Pancreas (tissue), 10 donors: ENCODE data around the gene KCNJ5. TPM values are rescaled to one million over a fixed set of nuclear protein-coding genes. Genes with fewer than 3 reads are reported as not detected.

ENCODE experiments used
- ATAC-seq, 4 donors: fragments of 200-7000 bp; cut with Tn5 transposase; one replicate each; pipeline versions ENCODE4 v1.8.0 to v1.9.1; 2020; ENCODE audit warnings: mild to moderate bottlenecking in 4 of 4, moderate library complexity in 4 of 4
- DNase-seq, 6 donors: peaks; one replicate each; pipeline ENCODE4 v3.0.0-alpha.2; 2020
- FAIRE-seq: peaks from 2 replicates; lab custom pipeline; 2012; peaks lifted over from hg19 to GRCh38; lab: Jason Lieb, UNC
- H3K27ac ChIP-seq, 4 donors: fragments of 200-600 bp; sonication (generic); 1 replicate in 3 of 4; 2 replicates in 1 of 4; pipeline versions ENCODE4 v1.5.0 to v1.8.0; 2020
- H3K27me3 ChIP-seq, 4 donors: fragments of 200-600 bp; one replicate each; pipeline ENCODE4 v1.8.0; 2021
- H3K36me3 ChIP-seq, 3 donors: fragments of 200-600 bp; sonication (generic) in 1 of 3; one replicate each; pipeline versions ENCODE4 v1.5.0 to v1.8.0; 2020 to 2021
- H3K4me1 ChIP-seq, 3 donors: fragments of 200-600 bp; one replicate each; pipeline ENCODE4 v1.8.0; 2021
- H3K4me3 ChIP-seq, 4 donors: fragments of 200-600 bp; sonication (generic) in 2 of 4; one replicate each; pipeline versions ENCODE4 v1.5.0 to v1.8.0; 2020 to 2021
- H3K9me3 ChIP-seq, 4 donors: fragments of 200-600 bp; one replicate each; pipeline ENCODE4 v1.8.0; 2021
- WGBS, 2 donors: extraction: QIAGEN DNeasy Blood & Tissue Kit; methylation state at CpG; one replicate each; pipeline ENCODE4 v1.1.7; 2013; 5-methylcytosine and 5-hydroxymethylcytosine counted together
- intact Hi-C, 3 donors: fragments of 100-400 bp; cut with DNase I; formaldehyde crosslinking; loops; one replicate each; pipeline versions ENCODE4 v1.11.1 to v1.14.2; 2022
- polyA plus RNA-seq, 2 donors: library from polyadenylated mRNA; stranded (reverse); fragments of 200-250 nt; gene quantifications; one replicate each; pipeline ENCODE4 v1.2.3, GENCODE V29; 2013
- total RNA-seq, 6 donors: library from RNA; stranded (reverse); fragmentation: NEBNext Ultra II Directional in 4 of 6; extraction: Animal tissue kit (Norgen Biotek cat#: 25700) in 4 of 6; gene quantifications; one replicate each; pipeline versions ENCODE4 v1.2.1 to v1.2.4, GENCODE V29; 2021 to 2023
- TF ChIP-seq, protein P1 (sequence below), 4 donors: fragments of 200-600 bp; sonication (generic) in 3 of 4; IDR thresholded peaks; one replicate each; pipeline versions ENCODE4 v1.5.0 to v1.8.0; 2021; ENCODE audit warnings: antibody characterized with exemption in 4 of 4
- donor health status: healthy with polysubstance abuse.
- donor health status: DM: no; HTN: no; CAD: no; lungs with moderate emphysema.
- donor health status: DM: no; HTN: no; CAD: no.
- donor health status: control.
- donor health status: control.
- donor health status: Bipolar disorder and iron deficiency.
- donor health status: DM: yes; HTN: yes; CAD: no.
- donor health status: DM: no; HTN: no; CAD: no.
- donor health status: DM: no; HTN: no; CAD: no.
- donor health status: DM: yes; HTN: yes; CAD: no.

The KCNJ5 gene
- total and polyA plus RNA-seq, 8 donors = 1.1 to 17.6 (median 9.5) TPM

DNA sequence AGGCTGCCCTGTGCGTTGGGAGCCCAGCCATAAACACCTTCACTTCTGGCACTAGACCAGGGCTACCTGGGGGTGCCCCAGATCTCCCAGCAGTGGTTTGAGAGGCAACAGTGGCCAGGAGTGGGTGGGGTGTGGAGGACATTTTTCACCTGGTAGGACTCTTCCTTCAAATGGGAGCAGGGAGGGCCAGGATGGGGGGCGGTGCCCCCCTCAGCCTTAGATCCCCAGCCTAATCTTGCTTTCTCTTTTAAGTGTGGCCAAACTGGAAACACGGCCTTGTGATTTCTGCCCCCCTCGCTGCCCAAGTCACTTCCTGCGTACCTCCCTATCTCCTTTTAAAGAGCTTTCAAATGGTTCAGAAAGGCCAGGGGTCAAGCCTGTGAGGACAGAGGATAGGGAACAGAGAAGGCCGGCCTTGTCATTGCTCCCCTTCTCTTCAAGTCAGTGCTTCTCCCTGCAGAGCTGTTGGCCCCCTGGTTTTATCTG lies 800 bp downstream of the KCNJ5 start:
- H3K4me1 ChIP-seq = peaks cover 46 to 56% (median 51%) of the 10 kb centered on the region in 3 donors
- WGBS, 2 donors = 14 to 16% methylated on average over 6 of the region's 6 CpGs
- intact Hi-C loops = no loop called here
- DNase-seq (peak in 3 of 6 donors; percentile 53 to 69 (median 56)), ATAC-seq (peak; percentile 11 to 28 (median 23)), FAIRE-seq (no peak)
- TF ChIP-seq, protein P1, sequence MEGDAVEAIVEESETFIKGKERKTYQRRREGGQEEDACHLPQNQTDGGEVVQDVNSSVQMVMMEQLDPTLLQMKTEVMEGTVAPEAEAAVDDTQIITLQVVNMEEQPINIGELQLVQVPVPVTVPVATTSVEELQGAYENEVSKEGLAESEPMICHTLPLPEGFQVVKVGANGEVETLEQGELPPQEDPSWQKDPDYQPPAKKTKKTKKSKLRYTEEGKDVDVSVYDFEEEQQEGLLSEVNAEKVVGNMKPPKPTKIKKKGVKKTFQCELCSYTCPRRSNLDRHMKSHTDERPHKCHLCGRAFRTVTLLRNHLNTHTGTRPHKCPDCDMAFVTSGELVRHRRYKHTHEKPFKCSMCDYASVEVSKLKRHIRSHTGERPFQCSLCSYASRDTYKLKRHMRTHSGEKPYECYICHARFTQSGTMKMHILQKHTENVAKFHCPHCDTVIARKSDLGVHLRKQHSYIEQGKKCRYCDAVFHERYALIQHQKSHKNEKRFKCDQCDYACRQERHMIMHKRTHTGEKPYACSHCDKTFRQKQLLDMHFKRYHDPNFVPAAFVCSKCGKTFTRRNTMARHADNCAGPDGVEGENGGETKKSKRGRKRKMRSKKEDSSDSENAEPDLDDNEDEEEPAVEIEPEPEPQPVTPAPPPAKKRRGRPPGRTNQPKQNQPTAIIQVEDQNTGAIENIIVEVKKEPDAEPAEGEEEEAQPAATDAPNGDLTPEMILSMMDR (IDR thresholded peaks at IDR 0.05) = no peak
- no peaks in the 10 kb centered on the region for H3K27me3 ChIP-seq
- peak overlapping the region in 3 of 4 donors; percentile 19 to 70 (median 32) for H3K4me3 ChIP-seq
- peak overlapping the region; percentile 55 to 83 (median 73) for H3K27ac ChIP-seq
- H3K36me3 ChIP-seq = no peaks in the 10 kb centered on the region
- no peaks in the 10 kb centered on the region for H3K9me3 ChIP-seq

DNA sequence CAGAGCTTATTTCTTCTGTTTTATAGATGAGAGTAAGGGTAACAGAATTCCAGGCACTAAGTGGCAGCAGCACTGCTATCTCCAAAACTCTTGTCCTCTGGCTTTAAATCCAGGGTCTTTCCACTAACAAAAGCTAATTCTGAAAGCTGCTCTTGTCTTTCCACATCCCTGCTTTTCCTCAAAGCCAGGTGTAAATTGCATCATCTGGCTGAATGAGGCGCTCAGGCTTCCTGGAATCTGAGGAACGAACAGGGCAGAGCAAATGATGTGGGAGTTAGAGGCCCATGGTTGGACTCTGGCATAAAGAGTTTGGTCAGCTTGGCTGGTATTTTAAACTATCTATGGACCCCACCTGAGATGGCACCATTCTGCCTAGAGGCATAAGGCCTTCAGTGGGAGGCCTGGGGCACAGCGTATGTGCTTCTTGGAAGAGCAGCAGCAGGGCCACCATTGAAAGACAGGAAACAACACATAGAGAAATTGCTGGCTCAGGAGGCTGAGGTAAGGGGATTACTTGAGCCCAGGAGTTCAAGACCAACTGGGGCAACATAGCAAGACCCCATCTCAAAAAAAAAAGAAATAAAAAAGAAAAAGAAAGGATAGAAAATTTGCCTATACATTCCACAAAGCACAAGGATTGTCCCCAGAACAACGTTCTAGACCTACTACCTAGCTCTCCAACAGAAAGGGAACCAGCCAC lies 1.9 kb downstream of the KCNJ5 start:
- Histone ChIP-seq H3K9me3 (no peaks in the 10 kb centered on the region), H3K4me3 (peak overlapping the region in 1 of 4 donors; percentile 70), H3K27ac (peak overlapping the region; percentile 55 to 83 (median 73)), H3K36me3 (no peaks in the 10 kb centered on the region), H3K4me1 (peaks cover 50 to 54% (median 53%) of the 10 kb centered on the region in 3 donors), H3K27me3 (no peaks in the 10 kb centered on the region)
- peak in 3 of 6 donors; percentile 41 to 57 (median 53) for DNase-seq
- no peak for FAIRE-seq
- WGBS, 2 donors = 26 to 36% methylated on average over 4 of the region's 4 CpGs
- intact Hi-C loops = no loop called here
- ATAC-seq = peak in 3 of 4 donors; percentile 6 to 36 (median 19)
- TF ChIP-seq, protein P1 (IDR thresholded peaks at IDR 0.05) = no peak

DNA sequence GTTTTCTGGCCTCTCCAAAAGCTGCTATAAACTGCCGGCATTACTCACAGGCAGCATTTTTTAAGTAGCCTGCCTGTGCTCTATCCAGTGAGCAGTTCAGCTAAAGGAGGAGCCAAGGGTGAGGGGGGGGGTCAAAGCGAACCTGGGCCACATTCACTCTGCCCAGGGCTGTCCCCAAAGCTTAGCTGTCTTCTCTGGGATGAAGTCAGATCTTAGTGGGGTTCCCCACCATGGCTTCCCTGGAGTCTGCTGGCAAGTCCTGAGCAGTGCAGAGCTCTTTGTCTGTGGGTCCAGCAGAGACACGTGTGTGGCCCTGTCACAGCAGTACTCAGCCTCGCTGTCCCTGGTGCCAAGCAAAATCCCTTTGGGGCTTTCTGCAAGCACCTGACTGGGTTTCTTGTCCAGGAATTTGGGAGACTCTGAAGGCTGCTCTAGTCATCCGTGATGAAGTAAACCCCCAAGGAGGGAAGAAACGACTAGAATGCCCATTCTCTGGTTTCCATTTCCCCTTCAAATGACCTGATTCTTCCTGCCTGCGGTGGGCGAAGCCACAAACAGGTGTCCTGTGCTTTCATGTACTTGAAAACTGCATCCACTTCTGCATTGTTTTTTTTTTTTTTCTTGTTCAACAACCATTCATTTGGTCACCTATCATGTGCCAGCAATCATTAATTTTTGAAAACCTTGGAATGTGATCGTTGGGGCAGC lies 2.6 kb downstream of the KCNJ5 start:
- H3K27me3 ChIP-seq = no peaks in the 10 kb centered on the region
- no peaks in the 10 kb centered on the region for H3K9me3 ChIP-seq
- H3K4me1 ChIP-seq = peaks cover 48 to 60% (median 55%) of the 10 kb centered on the region in 3 donors
- TF ChIP-seq, protein P1 (IDR thresholded peaks at IDR 0.05) = no peak
- FAIRE-seq (no peak), ATAC-seq (no peak), DNase-seq (peak in 1 of 6 donors; percentile 37)
- no peaks in the 10 kb centered on the region for H3K36me3 ChIP-seq
- H3K27ac ChIP-seq = peak overlapping the region; percentile 55 to 83 (median 73)
- intact Hi-C loops = no loop called here
- WGBS, 2 donors = 24 to 28% methylated on average over 9 of the region's 9 CpGs
- H3K4me3 ChIP-seq = peak overlapping the region in 1 of 4 donors; percentile 70

DNA sequence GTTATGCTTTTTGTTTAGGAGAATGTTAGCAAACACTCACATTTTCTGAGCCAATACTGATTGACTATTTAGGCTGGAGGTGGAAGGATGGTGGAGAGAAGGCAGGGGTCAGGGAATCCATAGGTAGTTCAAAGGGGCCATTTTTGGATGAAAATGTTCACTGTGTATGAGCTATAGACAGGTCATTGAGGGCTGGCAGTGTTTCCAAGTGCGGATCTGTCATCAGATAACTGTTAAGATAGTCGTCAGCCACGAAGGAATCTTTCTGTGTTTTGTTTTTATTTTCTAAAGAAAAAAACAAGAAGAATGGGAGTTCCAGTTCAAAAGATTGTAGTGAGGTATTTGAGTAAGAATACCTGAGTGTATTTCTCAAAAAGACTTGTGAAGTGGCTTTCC lies 3.1 kb downstream of the KCNJ5 start:
- Histone ChIP-seq H3K4me3 (peak overlapping the region in 1 of 4 donors; percentile 70), H3K9me3 (no peaks in the 10 kb centered on the region), H3K27ac (peak overlapping the region; percentile 13 to 83 (median 73)), H3K27me3 (no peaks in the 10 kb centered on the region), H3K4me1 (peaks cover 45 to 62% (median 50%) of the 10 kb centered on the region in 3 donors), H3K36me3 (no peaks in the 10 kb centered on the region)
- DNase-seq (no peak), FAIRE-seq (no peak), ATAC-seq (no peak)
- intact Hi-C loops = no loop called here
- TF ChIP-seq, protein P1 (IDR thresholded peaks at IDR 0.05) = no peak
- 4 to 14% methylated on average over 3 of the region's 3 CpGs for WGBS, 2 donors
